HG03432 (cell line): ENCODE results near the gene ATG4A.

Source experiments
- ATAC-seq: cut with Tn5 transposase; IDR thresholded peaks from one replicate; pipeline ENCODE4 v1.9.1; 2021; ENCODE audit warnings: mild to moderate bottlenecking, moderate library complexity; ENCODE audit not compliant: unreplicated experiment

ATG4A gene

GRCh38 chrX:108121291-108121690 lies 29.7 kb downstream of the ATG4A start:
- no peak for ATAC-seq

GRCh38 chrX:108122748-108123147 lies 31.2 kb downstream of the ATG4A start:
- ATAC-seq, result no peak

GRCh38 chrX:108123591-108124366 lies 32.2 kb downstream of the ATG4A start:
- ATAC-seq, result no peak

- ATAC-seq, result no peak
Observed at GRCh38 chrX:108126661-108127060, 35.1 kb downstream of the ATG4A start.

GRCh38 chrX:108127152-108127551 lies 35.6 kb downstream of the ATG4A start:
- no peak for ATAC-seq

- ATAC-seq, result no peak
Observed at GRCh38 chrX:108130889-108131288, 39.3 kb downstream of the ATG4A start.

- no peak for ATAC-seq
Observed at GRCh38 chrX:108131471-108131870, 39.9 kb downstream of the ATG4A start.

GRCh38 chrX:108132034-108132433 lies 40.5 kb downstream of the ATG4A start:
- no peak for ATAC-seq

- ATAC-seq, result no peak
Observed at GRCh38 chrX:108132876-108133275, 41.3 kb downstream of the ATG4A start.

- no peak for ATAC-seq
Observed at GRCh38 chrX:108134724-108135123, 43.1 kb downstream of the ATG4A start.

GRCh38 chrX:108138814-108139702 lies 47.5 kb downstream of the ATG4A start:
- no peak for ATAC-seq

- ATAC-seq, result peak; percentile 69
Observed at GRCh38 chrX:108148524-108148923, 56.9 kb downstream of the ATG4A start.

- ATAC-seq, result no peak
Observed at GRCh38 chrX:108156082-108156481, 64.5 kb downstream of the ATG4A start.

GRCh38 chrX:108156934-108157466 lies 65.4 kb downstream of the ATG4A start:
- no peak for ATAC-seq

GRCh38 chrX:108157628-108158027 lies 66.0 kb downstream of the ATG4A start:
- no peak for ATAC-seq

GRCh38 chrX:108159028-108159670 lies 67.6 kb downstream of the ATG4A start:
- ATAC-seq, result no peak

- ATAC-seq, result no peak
Observed at GRCh38 chrX:108160309-108160708, 68.7 kb downstream of the ATG4A start.

GRCh38 chrX:108162265-108162664 lies 70.7 kb downstream of the ATG4A start:
- no peak for ATAC-seq

GRCh38 chrX:108163333-108164082 lies 71.9 kb downstream of the ATG4A start:
- no peak for ATAC-seq

GRCh38 chrX:108165383-108166111 lies 74.0 kb downstream of the ATG4A start:
- ATAC-seq, result peak; percentile 43
